SK-N-SH treated with all-trans-retinoic acid at 6 μM for 48 hours (cell line): ENCODE data around the gene SIRPG.

Experiments
- ARNTL ChIP-seq: fragments of 450-650 bp; formaldehyde crosslinking; IDR thresholded peaks from 2 replicates; pipeline ENCODE4 v1.5.0; 2020; ENCODE audit warnings: low read depth, mild to moderate bottlenecking, moderate library complexity, borderline replicate concordance
- BACH2 ChIP-seq: fragments of 250-450 bp; sonication (Bioruptor Pico); IDR thresholded peaks from 2 replicates; pipeline ENCODE4 v1.9.0; 2021; ENCODE audit warnings: mild to moderate bottlenecking, borderline replicate concordance
- ESRRG ChIP-seq: fragments of 250-450 bp; sonication (Bioruptor Pico); IDR thresholded peaks from 2 replicates; pipeline ENCODE4 v1.6.1; 2021; ENCODE audit warnings: mild to moderate bottlenecking
- GLIS3 ChIP-seq: fragments of 250-450 bp; sonication (Bioruptor Pico); IDR thresholded peaks from 2 replicates; pipeline ENCODE4 v1.5.0; 2020; ENCODE audit warnings: mild to moderate bottlenecking, moderate library complexity
- ISL1 ChIP-seq: fragments of 250-450 bp; sonication (Bioruptor Pico); IDR thresholded peaks from 2 replicates; pipeline ENCODE4 v2.1.2; 2022; ENCODE audit warnings: mild to moderate bottlenecking, moderate library complexity
- OSR1 ChIP-seq: fragments of 250-450 bp; sonication (Bioruptor Pico); IDR thresholded peaks from 2 replicates; pipeline ENCODE4 v1.8.0; 2022; ENCODE audit warnings: moderate library complexity, mild to moderate bottlenecking, inconsistent platforms
- PATZ1 ChIP-seq: fragments of 250-450 bp; sonication (Bioruptor Pico); IDR thresholded peaks from 2 replicates; pipeline ENCODE4 v1.8.0; 2020; ENCODE audit warnings: mild to moderate bottlenecking, moderate library complexity, borderline replicate concordance
- PPARA ChIP-seq: fragments of 250-450 bp; sonication (Bioruptor Pico); IDR thresholded peaks from 2 replicates; pipeline ENCODE4 v1.5.0; 2020; ENCODE audit warnings: mild to moderate bottlenecking, borderline replicate concordance
- TCF4 ChIP-seq: fragments of 250-450 bp; sonication (Bioruptor Pico); IDR thresholded peaks from 2 replicates; pipeline ENCODE4 v1.8.0; 2021; ENCODE audit warnings: mild to moderate bottlenecking, moderate library complexity, borderline replicate concordance
- TSHZ2 ChIP-seq: fragments of 250-450 bp; sonication (Bioruptor Pico); IDR thresholded peaks from 2 replicates; pipeline ENCODE4 v1.5.0; 2020; ENCODE audit warnings: mild to moderate bottlenecking, moderate library complexity
- ZC3H10 ChIP-seq: fragments of 250-450 bp; sonication (Bioruptor Pico); IDR thresholded peaks from 2 replicates; pipeline ENCODE4 v1.5.1; 2021; ENCODE audit warnings: mild to moderate bottlenecking, moderate library complexity
- ZFP3 ChIP-seq: fragments of 250-450 bp; sonication (Bioruptor Pico); IDR thresholded peaks from 2 replicates; pipeline ENCODE4 v1.5.0; 2020; ENCODE audit warnings: mild to moderate bottlenecking, moderate library complexity
- ZNF565 ChIP-seq: fragments of 450-650 bp; formaldehyde crosslinking; conservative IDR thresholded peaks from 2 replicates; pipeline ENCODE4 v1.5.0; 2020; ENCODE audit warnings: low read depth, mild to moderate bottlenecking, moderate library complexity

- TF ChIP-seq PATZ1 (no peak), ARNTL (CRISPR knock-in tag) (no peak), TSHZ2 (no peak), ISL1 (CRISPR knock-in tag) (no peak), PPARA (CRISPR knock-in tag) (no peak), ZNF565 (CRISPR knock-in tag) (no peak), OSR1 (no peak), ZC3H10 (CRISPR knock-in tag) (no peak), TCF4 (CRISPR knock-in tag) (no peak), ESRRG (CRISPR knock-in tag) (no peak), GLIS3 (CRISPR knock-in tag) (no peak), BACH2 (CRISPR knock-in tag) (no peak), ZFP3 (CRISPR knock-in tag) (no peak)
Measured at GRCh38 chr20:1688886-1689538, 31.4 kb upstream of the SIRPG start.
